ENCODE measurements around the gene SIL1. TPM values are rescaled to one million over a fixed set of nuclear protein-coding genes. Genes with fewer than 3 reads are reported as not detected.

SIL1 gene
- total RNA-seq, 1 donor from 2014 or later, result 16.1 TPM

DNA sequence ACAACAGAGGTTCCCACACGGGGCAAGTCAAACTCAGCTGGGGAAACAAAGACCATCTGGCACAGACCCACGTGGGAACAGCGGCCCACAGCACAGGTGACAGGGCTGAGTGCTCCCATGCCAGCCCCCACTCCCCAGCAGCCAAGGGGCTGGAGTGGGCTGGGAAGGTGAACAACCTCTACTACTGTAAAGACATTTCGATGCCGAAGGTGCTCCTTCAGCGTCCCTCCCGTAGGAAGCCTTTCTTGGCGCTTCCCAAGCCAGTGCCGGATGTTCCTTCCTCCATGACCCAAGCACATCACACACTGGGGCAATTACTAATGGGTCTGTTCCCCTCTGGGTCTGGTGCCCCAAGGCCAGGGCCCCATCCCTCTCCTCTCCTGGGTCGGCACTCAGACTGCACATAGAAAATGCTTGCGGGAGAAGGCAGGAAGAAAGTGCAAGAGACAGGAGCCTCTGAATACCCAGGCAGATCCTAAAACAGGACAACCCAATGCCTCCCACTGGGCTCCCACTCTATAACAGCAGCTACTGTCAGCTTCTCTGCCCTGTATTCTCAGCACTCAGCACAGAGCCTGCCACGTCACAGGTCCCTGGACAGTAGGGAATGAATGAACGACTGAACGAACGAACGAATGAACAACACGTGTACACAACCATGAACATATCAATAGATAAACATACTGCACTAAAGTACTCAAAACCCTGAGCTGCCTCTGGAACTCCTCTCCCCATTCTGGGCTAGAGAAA is 246.0 kb downstream of the SIL1 start:
- H3K27ac Mint-ChIP-seq, result no peak overlapping the region
- H3K27me3 Mint-ChIP-seq, result no peaks in the 10 kb centered on the region

DNA sequence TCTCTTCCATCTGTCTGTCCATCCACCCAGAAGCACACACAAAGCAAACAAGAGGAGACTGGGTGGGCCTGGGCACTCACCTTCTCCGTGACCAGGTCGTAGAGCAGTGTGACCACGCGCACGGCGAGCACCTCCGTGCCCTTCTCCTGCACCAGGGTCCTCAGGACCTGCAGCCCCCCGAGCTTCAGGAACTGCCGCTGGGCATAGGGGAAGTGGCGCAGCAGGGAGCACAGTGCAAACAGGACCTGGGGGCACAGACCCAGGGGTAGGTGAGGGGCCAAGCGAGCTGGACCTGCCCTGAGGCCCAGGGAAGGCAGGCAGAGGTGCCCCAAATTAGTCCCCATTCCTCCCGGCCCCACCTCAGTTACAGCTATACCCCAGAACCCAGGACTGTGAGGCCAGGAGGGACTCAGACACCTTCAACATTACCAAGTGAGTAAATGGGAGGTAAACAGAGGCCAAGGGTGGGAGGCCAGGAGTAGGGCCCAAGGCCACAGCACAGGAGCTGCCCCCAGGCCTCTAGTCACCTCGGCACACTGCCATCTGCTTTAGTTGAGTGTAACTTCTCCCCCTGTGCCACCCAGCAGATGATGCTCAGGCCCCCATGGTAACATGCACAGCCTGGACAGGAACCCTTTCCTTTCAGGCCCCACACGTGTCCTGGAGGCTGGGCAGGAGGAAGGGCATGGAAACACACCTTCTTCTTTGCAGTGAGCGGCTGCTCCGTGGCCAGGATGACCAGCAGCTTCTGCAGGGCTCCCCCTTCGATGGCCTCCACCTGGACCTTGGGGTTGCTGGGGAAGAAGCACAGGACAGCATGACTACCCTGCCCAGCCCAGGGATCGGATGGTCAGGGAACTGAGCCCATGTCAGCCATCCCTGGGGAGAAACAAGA is 246.8 kb downstream of the SIL1 start:
- Mint-ChIP-seq H3K4me1 (peaks cover 15% of the 10 kb centered on the region), H3K27ac (no peak overlapping the region), H3K4me3 (no peak overlapping the region), H3K36me3 (ENCODE audit: low read depth) (peaks cover 6% of the 10 kb centered on the region), H3K9me3 (no peaks in the 10 kb centered on the region), H3K27me3 (no peaks in the 10 kb centered on the region)
- TF ChIP-seq CTCF (IDR thresholded peaks at IDR 0.05), result no peak
- CTCF ChIA-PET, result no interaction called here
- POLR2A ChIA-PET, result no interaction called here
- DNase-seq (no peak), ATAC-seq (ENCODE audit: low read depth) (no peak)
- intact Hi-C loops (cut with micrococcal nuclease), result no loop called here

More for the DNA sequence above, 246.0 kb downstream of the SIL1 start:
- no peak for TF ChIP-seq CTCF (IDR thresholded peaks at IDR 0.05)
- no peak overlapping the region for H3K4me3 Mint-ChIP-seq
- peaks cover 15% of the 10 kb centered on the region for H3K4me1 Mint-ChIP-seq
- no peak for DNase-seq
- ChIA-PET CTCF (no interaction called here), POLR2A (no interaction called here)
- H3K36me3 Mint-ChIP-seq (ENCODE audit: low read depth), result peaks cover 6% of the 10 kb centered on the region
- ATAC-seq (ENCODE audit: low read depth), result no peak
- no peaks in the 10 kb centered on the region for H3K9me3 Mint-ChIP-seq
- intact Hi-C loops (cut with micrococcal nuclease), result no loop called here

DNA sequence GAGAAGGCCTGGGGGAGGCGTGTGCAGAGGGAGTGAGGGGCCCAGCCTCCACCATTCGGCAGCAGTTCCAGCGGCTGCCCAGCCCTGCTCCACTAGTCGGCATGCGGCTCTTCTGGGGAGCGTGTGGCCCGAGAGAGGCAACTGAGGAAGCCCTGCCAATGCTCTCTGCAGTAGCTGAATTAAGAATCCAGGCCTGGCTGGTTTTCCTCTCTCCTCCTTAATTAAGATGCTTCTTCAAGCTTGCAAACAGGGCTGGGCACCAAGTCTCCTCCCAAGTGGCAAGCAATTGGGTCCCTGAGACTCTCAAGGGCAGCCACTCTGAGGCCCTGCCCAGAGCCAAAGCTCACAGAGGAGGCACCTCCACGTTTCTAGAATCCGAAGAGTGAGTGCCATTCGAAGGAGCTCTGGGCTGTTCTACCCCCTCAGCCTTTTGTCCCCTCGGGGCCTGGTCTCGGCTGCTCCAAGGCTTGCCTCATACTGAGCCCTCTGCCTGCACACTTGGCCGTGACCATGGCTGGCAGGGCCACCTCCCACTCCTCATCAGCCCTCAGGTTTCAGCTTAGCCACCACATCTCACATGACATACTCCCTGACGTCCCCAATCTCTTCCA is 247.6 kb downstream of the SIL1 start:
- Mint-ChIP-seq H3K4me3 (no peak overlapping the region), H3K27me3 (no peaks in the 10 kb centered on the region), H3K36me3 (ENCODE audit: low read depth) (peaks cover 6% of the 10 kb centered on the region), H3K27ac (no peak overlapping the region), H3K4me1 (peaks cover 15% of the 10 kb centered on the region), H3K9me3 (no peaks in the 10 kb centered on the region)
- no peak for TF ChIP-seq CTCF (IDR thresholded peaks at IDR 0.05)
- no peak for ATAC-seq (ENCODE audit: low read depth)
- DNase-seq, result no peak
- CTCF ChIA-PET, result no interaction called here
- POLR2A ChIA-PET, result no interaction called here
- intact Hi-C loops (cut with micrococcal nuclease), result no loop called here

- Mint-ChIP-seq H3K9me3 (no peaks in the 10 kb centered on the region), H3K4me3 (no peak overlapping the region), H3K27ac (no peak overlapping the region), H3K27me3 (no peaks in the 10 kb centered on the region), H3K4me1 (peaks cover 15% of the 10 kb centered on the region), H3K36me3 (ENCODE audit: low read depth) (peaks cover 6% of the 10 kb centered on the region)
- no peak for TF ChIP-seq CTCF (IDR thresholded peaks at IDR 0.05)
- ATAC-seq (ENCODE audit: low read depth), result no peak
- CTCF ChIA-PET, result no interaction called here
- intact Hi-C loops (cut with micrococcal nuclease), result no loop called here
- DNase-seq, result no peak
- POLR2A ChIA-PET, result no interaction called here
These were observed 248.2 kb downstream of the SIL1 start for GRCh38 chr5:138949988-138950387.

DNA sequence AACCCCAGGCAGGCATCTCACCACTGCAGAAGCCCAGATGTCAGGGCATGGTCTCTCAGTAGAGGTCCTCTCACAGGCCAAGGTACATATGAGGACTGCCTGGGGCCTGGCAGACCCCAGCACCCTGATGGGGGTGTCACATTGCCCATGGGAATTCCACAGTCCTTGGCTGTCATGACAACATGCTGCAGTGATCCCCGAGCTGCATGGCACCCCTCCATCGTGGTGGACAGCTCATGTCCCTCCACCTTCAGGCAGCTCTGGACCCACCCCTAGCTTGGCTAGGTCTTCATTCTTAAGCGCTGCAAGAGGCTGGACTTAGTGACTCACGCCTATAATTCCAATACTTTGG is 249.0 kb downstream of the SIL1 start:
- ChIA-PET POLR2A (no interaction called here), CTCF (no interaction called here)
- intact Hi-C loops (cut with micrococcal nuclease), result no loop called here
- H3K4me1 Mint-ChIP-seq, result peaks cover 15% of the 10 kb centered on the region
- DNase-seq (no peak), ATAC-seq (ENCODE audit: low read depth) (no peak)
- peaks cover 6% of the 10 kb centered on the region for H3K36me3 Mint-ChIP-seq (ENCODE audit: low read depth)
- TF ChIP-seq CTCF (IDR thresholded peaks at IDR 0.05), result no peak
- H3K27ac Mint-ChIP-seq, result no peak overlapping the region
- H3K9me3 Mint-ChIP-seq, result no peaks in the 10 kb centered on the region
- H3K4me3 Mint-ChIP-seq, result no peak overlapping the region
- no peaks in the 10 kb centered on the region for H3K27me3 Mint-ChIP-seq
